PC-9 (cell line): ENCODE data around the gene CBX2. TPM values are rescaled to one million over a fixed set of nuclear protein-coding genes. Genes with fewer than 3 reads are reported as not detected.

Experiments
- BruUV-seq: library from RNA; stranded (reverse); fragments of 400-500 nt; replicated peaks from 2 replicates; lab custom pipeline; 2021; lab: Mats Ljungman, UMichigan
- CTCF ChIA-PET: fragments of 300-600 bp; sonication (Branson Sonifier 250); formaldehyde crosslinking; loops from one replicate; lab custom pipeline; 2022; ENCODE audit warnings: antibody characterized with exemption; lab: Charles Lee
- POLR2A ChIA-PET: fragments of 300-600 bp; sonication (Branson Sonifier 250); formaldehyde crosslinking; loops from one replicate; lab custom pipeline; 2022; ENCODE audit warnings: antibody characterized with exemption; ENCODE audit not compliant: unreplicated experiment; lab: Charles Lee
- DNase-seq, 2 experiments: peaks; one replicate each; pipeline versions ENCODE4 v3.0.0 to v3.0.0-alpha.2; 2015 to 2022; ENCODE audit warnings: mixed read lengths in 1 of 2
- H2AFZ ChIP-seq: fragments of 200-600 bp; sonication (generic); 2 replicates; pipeline ENCODE4 v1.8.1; 2017; ENCODE audit warnings: antibody characterized with exemption
- H3F3A ChIP-seq: fragments of 200-600 bp; sonication (generic); 2 replicates; pipeline ENCODE4 v1.8.1; 2017; ENCODE audit warnings: antibody characterized with exemption, mild to moderate bottlenecking, low read depth; ENCODE audit not compliant: insufficient read depth
- H3K27ac ChIP-seq: fragments of 200-600 bp; sonication (generic); 2 replicates; pipeline ENCODE4 v1.6.1; 2016; ENCODE audit warnings: mixed run types
- H3K27me3 ChIP-seq: fragments of 200-600 bp; sonication (generic); 2 replicates; pipeline ENCODE4 v1.6.1; 2016; ENCODE audit warnings: low read depth, mixed run types; ENCODE audit not compliant: insufficient read depth
- H3K36me3 ChIP-seq: fragments of 200-600 bp; sonication (generic); 2 replicates; pipeline ENCODE4 v1.6.1; 2016; ENCODE audit warnings: low read depth, mixed run types
- H3K4me1 ChIP-seq: fragments of 200-600 bp; sonication (generic); replicated peaks from 2 replicates; pipeline ENCODE4 v1.6.1; 2016; ENCODE audit warnings: mixed run types; ENCODE audit not compliant: insufficient read depth
- H3K4me2 ChIP-seq: fragments of 200-600 bp; sonication (generic); 2 replicates; pipeline ENCODE4 v1.6.1; 2017; ENCODE audit warnings: mixed run types
- H3K4me3 ChIP-seq: fragments of 200-600 bp; sonication (generic); 2 replicates; pipeline ENCODE4 v1.6.1; 2016; ENCODE audit warnings: mixed run types
- H3K79me2 ChIP-seq: fragments of 200-600 bp; sonication (generic); 2 replicates; pipeline ENCODE4 v1.6.1; 2017; ENCODE audit warnings: low read depth, mixed run types
- H3K9me2 ChIP-seq: fragments of 200-600 bp; sonication (generic); 2 replicates; pipeline ENCODE4 v1.8.1; 2017; ENCODE audit warnings: mild to moderate bottlenecking; ENCODE audit not compliant: insufficient read depth
- H3K9me3 ChIP-seq: fragments of 200-600 bp; sonication (generic); 2 replicates; pipeline ENCODE4 v1.8.1; 2016; ENCODE audit warnings: low read depth; ENCODE audit not compliant: insufficient read depth
- H4K20me1 ChIP-seq: fragments of 200-600 bp; sonication (generic); 2 replicates; pipeline ENCODE4 v1.8.1; 2017; ENCODE audit not compliant: insufficient read depth
- EZH2 ChIP-seq: fragments of 200-600 bp; sonication (generic); IDR thresholded peaks from 2 replicates; pipeline ENCODE4 v1.8.0; 2017; ENCODE audit warnings: antibody characterized with exemption, low read depth
- intact Hi-C: fragments of 100-400 bp; cut with micrococcal nuclease; formaldehyde crosslinking; loops from one replicate; pipeline ENCODE4 v1.10.0; 2022; ENCODE audit not compliant: unreplicated experiment
- total RNA-seq: library from RNA; stranded (reverse); gene quantifications from 2 replicates; pipeline ENCODE4 v1.2.3, GENCODE V29; 2021
- TF ChIP-seq, protein P1 (sequence below): fragments of 200-600 bp; sonication (generic); conservative IDR thresholded peaks from 2 replicates; pipeline ENCODE4 v1.6.1; 2017; ENCODE audit warnings: mixed run types, antibody characterized with exemption, mild to moderate bottlenecking, moderate library complexity

The CBX2 gene
- total RNA-seq, 1 experiment from 2014 or later = 32.6 TPM

DNA sequence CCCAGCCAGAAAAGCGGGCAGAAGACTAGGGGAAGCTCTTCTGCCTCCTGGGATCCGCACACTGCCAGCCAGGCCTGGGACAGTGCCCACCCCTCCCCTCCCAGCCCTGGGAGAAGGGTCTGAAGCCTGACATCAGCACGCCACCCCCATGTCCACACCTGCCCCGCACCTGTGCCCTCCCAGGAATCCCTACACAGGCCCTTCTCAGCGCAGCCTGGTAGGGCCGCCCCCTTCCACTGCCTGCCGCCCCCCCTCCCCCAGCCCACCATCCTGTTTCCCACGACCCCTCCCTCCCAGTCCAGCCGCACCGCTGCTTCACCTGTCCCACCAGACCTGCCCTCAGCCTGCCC is 36.6 kb upstream of the CBX2 start:
- Histone ChIP-seq H3K27me3 (no peaks in the 10 kb centered on the region), H3K9me2 (no peaks in the 10 kb centered on the region), H3K79me2 (no peaks in the 10 kb centered on the region), H3K4me2 (no peak overlapping the region), H3K27ac (no peak overlapping the region), H3F3A (peaks cover 38% of the 10 kb centered on the region), H3K9me3 (no peaks in the 10 kb centered on the region), H4K20me1 (no peaks in the 10 kb centered on the region), H3K36me3 (no peaks in the 10 kb centered on the region), H2AFZ (no peak overlapping the region), H3K4me1 (peaks cover 42% of the 10 kb centered on the region), H3K4me3 (no peak overlapping the region)
- intact Hi-C loops = no loop called here
- BruUV-seq = no TSS peak
- CTCF ChIA-PET = interaction anchor here (1.0 kb wide), 1 partner anchor 19 kb away, joined by 3 read pairs; no protein-coding TSS in a partner anchor
- no peak for DNase-seq
- POLR2A ChIA-PET = no interaction called here
- no peak for TF ChIP-seq EZH2
- TF ChIP-seq, protein P1, sequence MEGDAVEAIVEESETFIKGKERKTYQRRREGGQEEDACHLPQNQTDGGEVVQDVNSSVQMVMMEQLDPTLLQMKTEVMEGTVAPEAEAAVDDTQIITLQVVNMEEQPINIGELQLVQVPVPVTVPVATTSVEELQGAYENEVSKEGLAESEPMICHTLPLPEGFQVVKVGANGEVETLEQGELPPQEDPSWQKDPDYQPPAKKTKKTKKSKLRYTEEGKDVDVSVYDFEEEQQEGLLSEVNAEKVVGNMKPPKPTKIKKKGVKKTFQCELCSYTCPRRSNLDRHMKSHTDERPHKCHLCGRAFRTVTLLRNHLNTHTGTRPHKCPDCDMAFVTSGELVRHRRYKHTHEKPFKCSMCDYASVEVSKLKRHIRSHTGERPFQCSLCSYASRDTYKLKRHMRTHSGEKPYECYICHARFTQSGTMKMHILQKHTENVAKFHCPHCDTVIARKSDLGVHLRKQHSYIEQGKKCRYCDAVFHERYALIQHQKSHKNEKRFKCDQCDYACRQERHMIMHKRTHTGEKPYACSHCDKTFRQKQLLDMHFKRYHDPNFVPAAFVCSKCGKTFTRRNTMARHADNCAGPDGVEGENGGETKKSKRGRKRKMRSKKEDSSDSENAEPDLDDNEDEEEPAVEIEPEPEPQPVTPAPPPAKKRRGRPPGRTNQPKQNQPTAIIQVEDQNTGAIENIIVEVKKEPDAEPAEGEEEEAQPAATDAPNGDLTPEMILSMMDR = no peak

DNA sequence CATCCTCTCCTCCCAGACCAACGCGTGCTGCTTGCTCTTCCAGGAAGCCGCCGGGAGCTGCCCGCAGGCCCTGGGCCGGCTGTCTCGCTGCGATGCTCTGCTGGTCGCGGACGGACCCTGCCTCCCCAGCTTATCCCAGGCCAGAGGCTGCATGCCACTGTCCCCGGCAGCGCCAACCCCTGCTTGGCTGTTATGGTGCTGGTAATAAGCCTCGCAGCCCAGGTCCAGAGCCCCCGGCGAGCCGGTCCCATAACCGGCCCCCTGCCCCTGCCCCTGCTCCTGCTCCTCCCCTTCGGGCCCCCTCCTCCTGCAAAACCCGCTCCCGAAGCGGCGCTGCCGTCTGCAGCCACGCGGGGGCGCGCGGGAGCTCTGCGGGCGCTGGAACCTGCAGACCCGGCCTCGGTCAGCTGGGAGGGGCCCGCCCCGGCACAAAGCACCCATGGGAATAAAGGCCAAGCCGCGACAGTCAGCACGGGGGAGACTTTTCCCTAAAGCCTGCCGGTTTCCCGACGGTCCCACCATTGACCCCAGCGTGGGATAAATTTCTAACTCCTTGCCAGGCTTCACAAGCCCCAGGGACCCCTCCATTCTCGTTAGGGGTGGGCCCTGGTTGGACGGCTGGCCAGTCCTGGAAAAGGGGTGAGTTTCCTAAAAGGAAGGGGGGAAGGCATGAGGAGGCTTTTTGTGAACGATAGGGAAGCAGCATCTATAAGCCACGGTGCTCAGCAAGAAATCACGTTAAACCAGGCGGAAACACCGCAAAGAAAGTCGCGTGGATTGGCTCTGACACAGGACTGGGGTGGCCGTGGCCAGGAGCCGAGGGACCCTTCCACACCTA is 36.0 kb upstream of the CBX2 start:
- CTCF ChIA-PET = interaction anchor here (0.6 to 1.0 kb wide), 6 partner anchors 20 to 691 kb away, joined by 3 to 5 read pairs (median 3); no protein-coding TSS in a partner anchor
- H3F3A ChIP-seq = peaks cover 44% of the 10 kb centered on the region
- no peaks in the 10 kb centered on the region for H4K20me1 ChIP-seq
- H3K9me3 ChIP-seq = no peaks in the 10 kb centered on the region
- H3K36me3 ChIP-seq = no peaks in the 10 kb centered on the region
- peak overlapping the region; percentile 67 for H3K4me2 ChIP-seq
- no peak overlapping the region for H3K27ac ChIP-seq
- POLR2A ChIA-PET = no interaction called here
- peaks cover 48% of the 10 kb centered on the region for H3K4me1 ChIP-seq
- no TSS peak for BruUV-seq
- no peaks in the 10 kb centered on the region for H3K27me3 ChIP-seq
- peak in 1 of 2 experiments; percentile 87 for DNase-seq
- H3K79me2 ChIP-seq = no peaks in the 10 kb centered on the region; the same call in 1 of the 2 replicates
- no peak overlapping the region for H2AFZ ChIP-seq
- intact Hi-C loops = no loop called here
- TF ChIP-seq, protein P1 = peak; percentile 87
- no peak for TF ChIP-seq EZH2
- H3K9me2 ChIP-seq = no peaks in the 10 kb centered on the region
- no peak overlapping the region for H3K4me3 ChIP-seq

DNA sequence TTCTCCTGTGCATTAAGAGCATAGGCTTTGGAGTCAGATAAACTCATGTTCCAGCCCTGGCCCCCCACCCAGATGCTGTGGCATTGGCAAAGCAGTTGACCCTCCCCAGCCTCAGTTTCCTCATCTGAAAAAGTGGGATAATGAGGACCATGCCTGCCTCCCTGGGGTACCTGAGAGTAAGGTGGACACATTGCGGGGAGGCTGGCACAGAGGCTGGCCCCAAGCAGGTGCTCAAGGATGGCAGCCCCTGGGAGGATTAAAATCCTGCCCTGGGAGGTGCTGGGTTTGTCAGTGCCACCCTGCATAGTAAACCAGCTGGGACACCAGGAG is 35.4 kb upstream of the CBX2 start:
- TF ChIP-seq EZH2 = no peak
- TF ChIP-seq, protein P1 = no peak
- peak overlapping the region; percentile 67; the same call in 1 of the 2 replicates for H3K4me2 ChIP-seq
- peaks cover 45% of the 10 kb centered on the region for H3F3A ChIP-seq
- H3K27ac ChIP-seq = no peak overlapping the region
- no peaks in the 10 kb centered on the region for H3K36me3 ChIP-seq
- H3K9me2 ChIP-seq = no peaks in the 10 kb centered on the region
- intact Hi-C loops = no loop called here
- H3K27me3 ChIP-seq = no peaks in the 10 kb centered on the region
- H3K9me3 ChIP-seq = no peaks in the 10 kb centered on the region
- H3K4me1 ChIP-seq = peaks cover 49% of the 10 kb centered on the region
- POLR2A ChIA-PET = no interaction called here
- no peaks in the 10 kb centered on the region; the same call in 1 of the 2 replicates for H3K79me2 ChIP-seq
- no peak overlapping the region for H2AFZ ChIP-seq
- CTCF ChIA-PET = interaction anchor here (0.6 to 1.0 kb wide), 6 partner anchors 20 to 690 kb away, joined by 3 to 5 read pairs (median 3); no protein-coding TSS in a partner anchor
- no peaks in the 10 kb centered on the region for H4K20me1 ChIP-seq
- DNase-seq = no peak
- no TSS peak for BruUV-seq
- no peak overlapping the region for H3K4me3 ChIP-seq
